ENCODE results near the gene CDCA4.
A peak's percentile ranks its signal among the peaks of the same experiment; 100 is the strongest.

Gene CDCA4

DNA sequence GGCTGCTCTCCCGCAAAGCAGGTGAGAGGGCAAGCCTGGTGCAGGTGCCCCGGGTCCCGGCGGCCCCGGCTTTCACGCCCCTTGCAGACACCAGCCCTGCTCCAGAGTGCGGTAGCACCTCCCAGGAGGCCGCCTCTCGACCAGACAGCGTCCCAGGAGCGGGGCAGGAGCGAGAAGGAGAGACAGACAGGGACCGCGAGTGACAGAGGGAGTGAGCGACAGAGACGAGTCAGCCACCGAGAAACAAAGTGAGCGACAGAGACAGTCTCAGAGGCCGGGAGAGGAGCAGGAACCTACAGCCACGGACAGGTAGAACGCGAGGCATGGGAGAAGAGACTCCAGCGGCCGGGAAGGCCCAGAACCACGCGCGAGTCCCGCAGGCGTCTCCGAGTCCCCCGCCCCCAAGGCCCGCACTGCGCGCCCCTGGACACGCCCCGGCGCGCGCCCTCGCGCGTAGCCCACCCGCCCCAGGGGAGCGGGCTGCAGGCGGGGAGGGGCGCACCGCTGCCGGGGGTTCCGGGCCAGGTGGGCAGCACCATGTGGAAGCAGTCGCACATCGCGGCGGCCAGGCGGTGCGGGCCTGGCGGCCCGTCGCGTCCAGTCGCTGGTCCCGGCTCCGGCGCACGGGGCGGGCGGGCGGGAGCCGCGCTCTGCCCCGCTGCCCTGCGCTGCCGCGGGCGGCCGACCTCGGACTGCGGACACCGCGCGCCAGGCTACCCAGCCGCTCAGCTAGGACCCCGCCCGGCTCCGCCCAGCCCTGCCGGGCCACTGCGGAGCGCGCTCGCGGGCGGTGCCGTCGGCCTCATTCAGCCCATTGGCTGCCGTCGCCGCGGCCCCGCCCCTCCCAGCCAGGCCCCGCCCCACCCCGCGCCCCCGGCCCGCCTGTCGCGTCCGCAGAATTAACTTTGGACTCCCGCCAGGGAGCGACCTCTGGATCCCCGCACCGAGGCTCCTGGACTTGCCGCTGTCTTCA, 42.9 kb downstream of the CDCA4 start, which contains the start of gene AHNAK2:
Gene AHNAK2, minus strand, starts transcription at position 694 of the 973 bp plus-strand sequence. Its CDS starts 137 bp downstream, at position 557.
- Mint-ChIP-seq H3K9me3 (no peaks in the 10 kb centered on the region), H3K27me3 (peaks cover 22% of the 10 kb centered on the region), H3K27ac (no peak within 1 kb of the TSS), H3K36me3 (no peaks in the 10 kb centered on the region), H3K4me1 (peaks cover 16% of the 10 kb centered on the region), H3K4me3 (peak within 1 kb of the TSS; percentile 80)
- DNase-seq (ENCODE audit: low spot score in 2 of 2): peak in 1 of 2 donors; percentile 43
- peak; percentile 57 for ATAC-seq (ENCODE audit: low read depth)

- H3K27ac Mint-ChIP-seq: no peak overlapping the region
- peaks cover 22% of the 10 kb centered on the region for H3K27me3 Mint-ChIP-seq
- H3K4me1 Mint-ChIP-seq: peaks cover 16% of the 10 kb centered on the region
- no peaks in the 10 kb centered on the region for H3K36me3 Mint-ChIP-seq
- ATAC-seq (ENCODE audit: low read depth): no peak
- peak overlapping the region; percentile 80 for H3K4me3 Mint-ChIP-seq
- no peak for DNase-seq (ENCODE audit: low spot score in 2 of 2)
- H3K9me3 Mint-ChIP-seq: no peaks in the 10 kb centered on the region
Measured at GRCh38 chr14:104977008-104977680, 43.7 kb downstream of the CDCA4 start.

GRCh38 chr14:104976198-104977007, 44.5 kb downstream of the CDCA4 start:
- H3K36me3 Mint-ChIP-seq: no peaks in the 10 kb centered on the region
- ATAC-seq (ENCODE audit: low read depth): peak; percentile 86
- H3K27ac Mint-ChIP-seq: no peak overlapping the region
- no peaks in the 10 kb centered on the region for H3K9me3 Mint-ChIP-seq
- peak; percentile 89 to 94 for DNase-seq (ENCODE audit: low spot score in 2 of 2)
- peak overlapping the region; percentile 25 for H3K4me3 Mint-ChIP-seq
- peaks cover 25% of the 10 kb centered on the region for H3K27me3 Mint-ChIP-seq
- H3K4me1 Mint-ChIP-seq: peaks cover 16% of the 10 kb centered on the region

- no peak for DNase-seq (ENCODE audit: low spot score in 2 of 2)
- peaks cover 26% of the 10 kb centered on the region for H3K27me3 Mint-ChIP-seq
Measured at GRCh38 chr14:104975481-104976197, 45.2 kb downstream of the CDCA4 start.

GRCh38 chr14:104974665-104975390, 46.1 kb downstream of the CDCA4 start:
- peaks cover 24% of the 10 kb centered on the region for H3K27me3 Mint-ChIP-seq
- H3K27ac Mint-ChIP-seq: no peak overlapping the region
- DNase-seq (ENCODE audit: low spot score in 2 of 2) (no peak), ATAC-seq (ENCODE audit: low read depth) (no peak)
- no peak overlapping the region for H3K4me3 Mint-ChIP-seq
- H3K4me1 Mint-ChIP-seq: peaks cover 14% of the 10 kb centered on the region
- H3K36me3 Mint-ChIP-seq: no peaks in the 10 kb centered on the region
- no peaks in the 10 kb centered on the region for H3K9me3 Mint-ChIP-seq

More at GRCh38 chr14:104975481-104976197, 45.2 kb downstream of the CDCA4 start:
- ATAC-seq (ENCODE audit: low read depth): peak; percentile 37
- no peak overlapping the region for H3K27ac Mint-ChIP-seq
- peaks cover 16% of the 10 kb centered on the region for H3K4me1 Mint-ChIP-seq
- H3K36me3 Mint-ChIP-seq: no peaks in the 10 kb centered on the region
- H3K9me3 Mint-ChIP-seq: no peaks in the 10 kb centered on the region
- H3K4me3 Mint-ChIP-seq: no peak overlapping the region

- Mint-ChIP-seq H3K4me1 (peaks cover 13% of the 10 kb centered on the region), H3K9me3 (no peaks in the 10 kb centered on the region), H3K27me3 (peaks cover 19% of the 10 kb centered on the region), H3K27ac (no peak overlapping the region), H3K4me3 (no peak overlapping the region), H3K36me3 (no peaks in the 10 kb centered on the region)
- no peak for ATAC-seq (ENCODE audit: low read depth)
- no peak for DNase-seq (ENCODE audit: low spot score in 2 of 2)
Measured at GRCh38 chr14:104974146-104974541, 46.7 kb downstream of the CDCA4 start.

DNA sequence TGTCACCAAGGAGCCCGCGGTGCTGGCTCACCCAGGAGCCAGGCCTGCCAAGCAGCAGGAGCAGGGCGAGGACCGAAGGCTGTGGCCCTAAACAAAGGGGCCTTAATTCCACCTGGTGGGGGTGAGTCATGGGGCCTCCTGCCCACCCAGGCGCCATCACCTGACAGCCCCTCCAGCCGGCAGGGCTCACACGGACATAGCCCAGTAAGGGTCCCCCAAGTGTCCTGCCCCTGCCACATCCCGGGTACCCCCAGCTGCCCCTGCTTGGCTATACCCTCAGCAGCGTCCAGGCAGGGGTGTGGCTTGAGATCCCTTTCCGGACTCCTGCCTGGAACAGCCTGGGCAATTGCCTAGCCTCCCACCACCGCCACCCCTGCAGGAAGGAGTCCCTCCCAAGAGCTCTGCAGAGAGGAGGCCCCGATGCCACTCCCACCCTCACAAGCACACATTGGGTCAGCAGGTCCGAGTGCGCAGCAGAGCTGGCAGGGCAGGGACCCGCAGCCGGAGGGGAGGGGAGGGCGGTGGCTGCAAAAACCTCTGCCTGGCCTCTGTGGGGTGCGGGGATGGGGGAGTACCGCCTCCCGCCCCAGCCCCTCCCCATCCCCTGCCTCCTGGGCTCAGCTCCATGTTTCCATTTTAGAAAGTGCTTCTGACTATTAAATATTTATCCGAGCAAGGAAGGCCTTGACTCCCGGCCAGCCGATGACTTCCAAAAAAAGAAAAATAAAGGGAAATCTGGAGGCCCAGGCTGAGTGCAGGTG, 47.3 kb downstream of the CDCA4 start:
- no peaks in the 10 kb centered on the region for H3K36me3 Mint-ChIP-seq
- H3K9me3 Mint-ChIP-seq: no peaks in the 10 kb centered on the region
- H3K4me3 Mint-ChIP-seq: no peak overlapping the region
- ATAC-seq (ENCODE audit: low read depth) (no peak), DNase-seq (ENCODE audit: low spot score in 2 of 2) (no peak)
- H3K4me1 Mint-ChIP-seq: peaks cover 13% of the 10 kb centered on the region
- no peak overlapping the region for H3K27ac Mint-ChIP-seq
- H3K27me3 Mint-ChIP-seq: peaks cover 15% of the 10 kb centered on the region

DNA sequence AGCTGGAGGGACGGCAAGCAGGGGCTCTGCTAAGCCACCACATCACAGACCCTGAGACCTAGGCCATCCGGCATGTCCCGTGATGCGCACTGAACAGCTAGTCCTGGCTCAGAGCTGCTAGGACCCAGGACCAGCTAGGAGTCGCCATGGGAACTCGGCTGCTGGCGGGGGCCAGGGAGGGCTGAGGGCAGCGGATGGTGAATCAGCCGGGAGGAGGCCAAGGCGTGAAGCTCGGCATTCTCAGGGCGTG, 47.8 kb downstream of the CDCA4 start:
- DNase-seq (ENCODE audit: low spot score in 2 of 2) (no peak), ATAC-seq (ENCODE audit: low read depth) (no peak)
- no peak overlapping the region for H3K4me3 Mint-ChIP-seq
- no peaks in the 10 kb centered on the region for H3K36me3 Mint-ChIP-seq
- H3K27me3 Mint-ChIP-seq: peaks cover 15% of the 10 kb centered on the region
- peaks cover 15% of the 10 kb centered on the region for H3K4me1 Mint-ChIP-seq
- H3K9me3 Mint-ChIP-seq: no peaks in the 10 kb centered on the region
- no peak overlapping the region for H3K27ac Mint-ChIP-seq

GRCh38 chr14:104972301-104973134, 48.4 kb downstream of the CDCA4 start:
- Mint-ChIP-seq H3K27ac (no peak overlapping the region), H3K4me1 (peaks cover 15% of the 10 kb centered on the region), H3K27me3 (peaks cover 12% of the 10 kb centered on the region), H3K9me3 (no peaks in the 10 kb centered on the region), H3K4me3 (no peak overlapping the region), H3K36me3 (no peaks in the 10 kb centered on the region)
- DNase-seq (ENCODE audit: low spot score in 2 of 2) (no peak), ATAC-seq (ENCODE audit: low read depth) (no peak)

DNA sequence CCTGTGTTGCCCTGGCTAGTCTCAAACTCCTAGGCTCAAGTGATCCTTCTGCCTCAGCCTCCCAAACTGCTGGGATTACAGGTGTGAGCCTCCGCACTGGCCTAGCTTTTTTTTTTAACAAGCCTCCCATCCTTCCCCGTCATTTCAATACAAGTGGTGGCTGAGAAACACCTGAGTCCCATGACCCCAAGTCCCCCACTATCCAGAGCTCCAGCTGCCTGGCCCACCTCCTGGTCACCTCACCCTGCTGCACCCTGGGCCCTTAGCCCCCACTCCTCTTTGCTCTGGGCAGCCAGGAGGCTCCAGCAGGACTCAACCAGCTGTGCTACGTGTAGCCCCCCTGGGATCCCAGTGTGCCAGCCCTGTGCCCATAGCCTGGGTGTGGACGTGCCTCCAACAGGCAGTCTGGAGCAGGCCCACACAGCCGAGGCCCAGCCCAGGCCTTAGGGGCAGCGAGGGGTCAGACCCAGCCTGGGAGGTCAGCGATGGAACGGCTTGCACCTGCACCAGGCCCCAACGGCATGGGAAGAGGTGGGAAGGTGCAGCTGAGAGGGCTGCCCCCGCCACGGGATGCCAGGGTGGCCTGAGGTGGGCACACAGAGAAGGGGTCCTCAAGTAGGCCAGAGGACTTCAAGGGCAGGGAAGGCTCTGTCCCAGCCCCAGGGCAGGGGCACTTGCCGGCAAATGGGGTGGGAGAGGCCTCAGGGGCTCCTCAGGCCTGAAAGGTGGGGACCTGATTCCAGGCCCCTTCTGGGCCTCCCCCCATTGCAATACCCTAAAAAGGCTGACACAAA, 49.2 kb downstream of the CDCA4 start:
- no peak for DNase-seq (ENCODE audit: low spot score in 2 of 2)
- ATAC-seq (ENCODE audit: low read depth): no peak
- peaks cover 14% of the 10 kb centered on the region for H3K27me3 Mint-ChIP-seq
- peaks cover 15% of the 10 kb centered on the region for H3K4me1 Mint-ChIP-seq
- no peaks in the 10 kb centered on the region for H3K36me3 Mint-ChIP-seq
- H3K9me3 Mint-ChIP-seq: no peaks in the 10 kb centered on the region
- H3K4me3 Mint-ChIP-seq: no peak overlapping the region
- no peak overlapping the region for H3K27ac Mint-ChIP-seq
